Transverse colon (tissue), 4 donors: ENCODE results near the gene IL10RA.

Experiments
- EP300 ChIP-seq: sonication (generic); formaldehyde crosslinking; IDR thresholded peaks from one replicate; pipeline ENCODE4 v1.6.1; 2017; ENCODE audit warnings: antibody characterized with exemption, low read depth
- POLR2A ChIP-seq: fragments of 450-650 bp; IDR thresholded peaks from one replicate; pipeline ENCODE4 v1.6.1; 2016; ENCODE audit warnings: antibody characterized with exemption, mild to moderate bottlenecking, moderate library complexity
- POLR2AphosphoS5 ChIP-seq, 3 donors: sonication (generic); formaldehyde crosslinking; IDR thresholded peaks; one replicate each; pipeline ENCODE4 v1.6.1; 2016; ENCODE audit warnings: antibody characterized with exemption in 3 of 3
- TF ChIP-seq, protein P1 (sequence below), 5 experiments: fragments of 200-600 bp in 3 of 5; fragments of 450-650 bp in 2 of 5; sonication (generic) in 3 of 5; IDR thresholded peaks; 1 replicate in 2 of 5; 2 replicates in 3 of 5; pipeline ENCODE4 v1.5.1; 2016 to 2017; ENCODE audit warnings: antibody characterized with exemption in 5 of 5, inconsistent platforms in 3 of 5, mild to moderate bottlenecking in 2 of 5, moderate library complexity in 1 of 5

GRCh38 chr11:118002010-118002540 is 15.9 kb downstream of the IL10RA start:
- TF ChIP-seq POLR2A = no peak
- TF ChIP-seq, protein P1, sequence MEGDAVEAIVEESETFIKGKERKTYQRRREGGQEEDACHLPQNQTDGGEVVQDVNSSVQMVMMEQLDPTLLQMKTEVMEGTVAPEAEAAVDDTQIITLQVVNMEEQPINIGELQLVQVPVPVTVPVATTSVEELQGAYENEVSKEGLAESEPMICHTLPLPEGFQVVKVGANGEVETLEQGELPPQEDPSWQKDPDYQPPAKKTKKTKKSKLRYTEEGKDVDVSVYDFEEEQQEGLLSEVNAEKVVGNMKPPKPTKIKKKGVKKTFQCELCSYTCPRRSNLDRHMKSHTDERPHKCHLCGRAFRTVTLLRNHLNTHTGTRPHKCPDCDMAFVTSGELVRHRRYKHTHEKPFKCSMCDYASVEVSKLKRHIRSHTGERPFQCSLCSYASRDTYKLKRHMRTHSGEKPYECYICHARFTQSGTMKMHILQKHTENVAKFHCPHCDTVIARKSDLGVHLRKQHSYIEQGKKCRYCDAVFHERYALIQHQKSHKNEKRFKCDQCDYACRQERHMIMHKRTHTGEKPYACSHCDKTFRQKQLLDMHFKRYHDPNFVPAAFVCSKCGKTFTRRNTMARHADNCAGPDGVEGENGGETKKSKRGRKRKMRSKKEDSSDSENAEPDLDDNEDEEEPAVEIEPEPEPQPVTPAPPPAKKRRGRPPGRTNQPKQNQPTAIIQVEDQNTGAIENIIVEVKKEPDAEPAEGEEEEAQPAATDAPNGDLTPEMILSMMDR (IDR thresholded peaks at IDR 0.05) = no peak
- no peak for TF ChIP-seq POLR2AphosphoS5 (IDR thresholded peaks at IDR 0.05)
- TF ChIP-seq EP300 = no peak
